GM12878 (cell line): Measurements from ENCODE around the gene POLD2. TPM values are rescaled to one million over a fixed set of nuclear protein-coding genes. Genes with fewer than 3 reads are reported as not detected.

Experiments used
- ATAC-seq: fragments of 200-7000 bp; cut with Tn5 transposase; 3 replicates; pipeline ENCODE4 v1.9.1; 2020; ENCODE audit warnings: mild to moderate bottlenecking, moderate library complexity
- BruUV-seq: library from RNA; stranded (reverse); fragments of 400-500 nt; replicated peaks from 2 replicates; lab custom pipeline; 2021; lab: Mats Ljungman, UMichigan
- CTCF ChIA-PET: fragments of 300-600 bp; sonication (Branson Sonifier 250); formaldehyde crosslinking; extraction: SDS; loops from one replicate; lab custom pipeline; 2021; ENCODE audit warnings: inconsistent platforms; lab: Yijun Ruan, JAX
- POLR2A ChIA-PET: fragments of 350-600 bp; formaldehyde crosslinking; extraction: SDS; loops from one replicate; lab custom pipeline; 2021; ENCODE audit warnings: inconsistent platforms; lab: Charles Lee
- RAD21 ChIA-PET: fragments of 300-600 bp; sonication (Branson Sonifier 250); formaldehyde crosslinking; loops from one replicate; lab custom pipeline; 2023; ENCODE audit warnings: antibody characterized with exemption; ENCODE audit not compliant: unreplicated experiment; lab: Charles Lee
- SMC1A ChIA-PET: fragments of 300-600 bp; sonication (Branson Sonifier 250); formaldehyde crosslinking; loops from one replicate; lab custom pipeline; 2023; ENCODE audit not compliant: unreplicated experiment, uncharacterized antibody; lab: Charles Lee
- DNase-seq: peaks from one replicate; pipeline ENCODE4 v3.0.0-alpha.2; 2011; ENCODE audit warnings: low read depth, low spot score
- FAIRE-seq: peaks from 3 replicates; lab custom pipeline; 2011; peaks lifted over from hg19 to GRCh38; lab: Jason Lieb, UNC
- H2AFZ ChIP-seq: 2 replicates; pipeline ENCODE4 v1.6.0; 2011; ENCODE audit warnings: low read depth, low read length, control low read depth; ENCODE audit not compliant: control insufficient read depth
- H3K27ac ChIP-seq: 2 replicates; pipeline ENCODE4 v1.5.1; 2011; ENCODE audit warnings: control low read depth; ENCODE audit not compliant: control insufficient read depth, insufficient read depth
- H3K27me3 ChIP-seq, 2 experiments: replicated peaks in 1 of 2; 2 replicates each; pipeline versions ENCODE4 v1.6.0 to v1.6.1; 2011; ENCODE audit warnings: low read length in 1 of 2; ENCODE audit not compliant: control insufficient read depth in 2 of 2, insufficient read depth in 2 of 2
- H3K36me3 ChIP-seq, 2 experiments: 2 replicates each; pipeline ENCODE4 v1.5.1; 2011; ENCODE audit warnings: low read length in 1 of 2; ENCODE audit not compliant: control insufficient read depth in 2 of 2, insufficient read depth in 2 of 2
- H3K4me1 ChIP-seq: 2 replicates; pipeline ENCODE4 v1.6.1; 2011; ENCODE audit warnings: mild to moderate bottlenecking, low read length, moderate library complexity, mixed read lengths; ENCODE audit not compliant: control insufficient read depth, insufficient read depth
- H3K4me2 ChIP-seq: 2 replicates; pipeline ENCODE4 v1.6.0; 2011; ENCODE audit warnings: control low read depth; ENCODE audit not compliant: control insufficient read depth, insufficient read depth
- H3K4me3 ChIP-seq: fragments of 200-600 bp; sonication (generic); 2 replicates; pipeline ENCODE4 v1.5.1; 2016
- H3K79me2 ChIP-seq: 2 replicates; pipeline ENCODE4 v1.6.0; 2011; ENCODE audit warnings: low read length; ENCODE audit not compliant: control insufficient read depth, insufficient read depth
- H3K9ac ChIP-seq: 2 replicates; pipeline ENCODE4 v1.8.0; 2011; ENCODE audit warnings: low read length, control low read depth, mixed read lengths; ENCODE audit not compliant: control insufficient read depth, insufficient read depth
- H3K9me3 ChIP-seq: replicated peaks from 3 replicates; pipeline ENCODE4 v1.5.1; 2011; ENCODE audit warnings: mild to moderate bottlenecking, low read length; ENCODE audit not compliant: control insufficient read depth, insufficient read depth
- H4K20me1 ChIP-seq: 2 replicates; pipeline ENCODE4 v1.6.0; 2011; ENCODE audit not compliant: control insufficient read depth, insufficient read depth
- CBFB ChIP-seq: IDR thresholded peaks from 2 replicates; pipeline ENCODE4 v1.6.1; 2016; ENCODE audit warnings: antibody characterized with exemption, low read depth
- CEBPB ChIP-seq, 2 experiments: fragments of 150-350 bp in 1 of 2; IDR thresholded peaks; 2 replicates each; pipeline ENCODE4 v1.6.1; 2012 to 2014; ENCODE audit warnings: low read depth in 2 of 2, low read length in 2 of 2, borderline replicate concordance in 1 of 2, inconsistent platforms in 1 of 2
- CHD2 ChIP-seq: IDR thresholded peaks from 2 replicates; pipeline ENCODE4 v1.6.1; 2011; ENCODE audit warnings: low read depth, low read length, improper control_type of control experiment, borderline replicate concordance
- CREM ChIP-seq: IDR thresholded peaks from 2 replicates; pipeline ENCODE4 v1.6.1; 2014; ENCODE audit warnings: antibody characterized with exemption, low read depth
- TCF12 ChIP-seq: IDR thresholded peaks from 2 replicates; pipeline ENCODE4 v1.6.1; 2011; ENCODE audit warnings: low read depth, mild to moderate bottlenecking, low read length
- ZBED1 ChIP-seq: IDR thresholded peaks from 2 replicates; pipeline ENCODE4 v1.6.1; 2016; ENCODE audit warnings: borderline replicate concordance
- ZNF274 ChIP-seq: IDR thresholded peaks from one replicate; pipeline ENCODE4 v1.8.0; 2011; ENCODE audit not compliant: insufficient read length, insufficient read depth
- WGBS: methylation state at CpG from one replicate; pipeline ENCODE4 v1.1.6; 2016; ENCODE audit warnings: low lambda C conversion rate; ENCODE audit not compliant: insufficient replicate concordance, insufficient coverage; ENCODE audit errors: missing lambda C conversion rate; 5-methylcytosine and 5-hydroxymethylcytosine counted together
- in situ Hi-C: fragments of 300-500 bp; cut with MboI; formaldehyde crosslinking; loops from 9 replicates; pipeline ENCODE4 v1.14.3; 2018; ENCODE audit warnings: mixed read lengths
- intact Hi-C: fragments of 100-400 bp; cut with micrococcal nuclease; formaldehyde crosslinking; loops from one replicate; pipeline ENCODE4 v1.14.2; 2022; ENCODE audit not compliant: unreplicated experiment
- polyA plus RNA-seq, 11 experiments: library from polyadenylated mRNA; depleted of rRNA in 4 of 11; unstranded in 6 of 11; stranded (reverse) in 5 of 11; fragments of >200 nt; fragmentation: Nextera tagmentation in 4 of 11; fragmentation: Illumina TruSeq in 1 of 11; extraction: Ambion mirVana in 4 of 11; extraction: Trizol in 1 of 11; gene quantifications; 1 replicate in 1 of 11; 2 replicates in 10 of 11; pipeline versions ENCODE4 v1.2.1 to v1.2.3, GENCODE V29; 2011 to 2016; ENCODE audit warnings: inconsistent platforms in 2 of 11, missing spikeins in 2 of 11, low read depth in 1 of 11
- total RNA-seq, 4 experiments: library from RNA; depleted of rRNA in 3 of 4; stranded (reverse); fragments of >200 nt in 3 of 4; fragmentation: Illumina TruSeq in 1 of 4; extraction: Trizol in 1 of 4; gene quantifications; 2 replicates each; pipeline versions ENCODE4 v1.2.1 to v1.2.3, GENCODE V29; 2013 to 2021
- TF ChIP-seq, protein P1 (sequence below): IDR thresholded peaks from 2 replicates; pipeline ENCODE4 v1.6.1; 2011; ENCODE audit warnings: borderline replicate concordance, low read depth, mild to moderate bottlenecking, moderate library complexity, mixed read lengths, low read length; ENCODE audit not compliant: insufficient read depth; ENCODE audit errors: extremely low read length

Gene POLD2
- total and polyA plus RNA-seq, 10 of the 15 experiments (the other 5 are each of a cell fraction or from before 2014, with no cell fraction given) = 19.1 to 287 (median 169) TPM

- no peak overlapping the region for H3K4me3 ChIP-seq
- FAIRE-seq (no peak), DNase-seq (no peak), ATAC-seq (no peak)
- in situ Hi-C loops = no loop called here
- ChIA-PET SMC1A (interaction anchor here (0.5 kb wide), 1 partner anchor 1491 kb away, joined by 3 read pairs; no protein-coding TSS in a partner anchor), POLR2A (no interaction called here), RAD21 (no interaction called here)
- no peaks in the 10 kb centered on the region for H3K36me3 ChIP-seq
- no peaks in the 10 kb centered on the region for H3K79me2 ChIP-seq
- intact Hi-C loops = no loop called here
- H3K27ac ChIP-seq = no peak overlapping the region
- H3K4me1 ChIP-seq = no peaks in the 10 kb centered on the region
- H3K9me3 ChIP-seq = no peaks in the 10 kb centered on the region
- no peaks in the 10 kb centered on the region for H4K20me1 ChIP-seq
- no TSS peak for BruUV-seq
- TF ChIP-seq ZBED1 (no peak), CREM (no peak), CEBPB (IDR thresholded peaks at IDR 0.05; ENCODE audit: borderline replicate concordance in 1 of 2, low read depth in 2 of 2, low read length in 2 of 2) (no peak), CBFB (no peak), ZNF274 (no peak), CHD2 (no peak), TCF12 (no peak)
- TF ChIP-seq, protein P1, sequence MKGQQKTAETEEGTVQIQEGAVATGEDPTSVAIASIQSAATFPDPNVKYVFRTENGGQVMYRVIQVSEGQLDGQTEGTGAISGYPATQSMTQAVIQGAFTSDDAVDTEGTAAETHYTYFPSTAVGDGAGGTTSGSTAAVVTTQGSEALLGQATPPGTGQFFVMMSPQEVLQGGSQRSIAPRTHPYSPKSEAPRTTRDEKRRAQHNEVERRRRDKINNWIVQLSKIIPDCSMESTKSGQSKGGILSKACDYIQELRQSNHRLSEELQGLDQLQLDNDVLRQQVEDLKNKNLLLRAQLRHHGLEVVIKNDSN = no peak
- TF ChIP-seq, all 136 proteins: peak for 0
- Histone ChIP-seq H3K27me3 (peaks cover 0 to 2% of the 10 kb centered on the region in 2 experiments; a peak in 2 of 4 replicates), H2AFZ (no peak overlapping the region), H3K4me2 (no peak overlapping the region), H3K9ac (no peak overlapping the region)
- CTCF ChIA-PET = interaction anchor here (0.8 to 1.0 kb wide), 2 partner anchors 42 to 362 kb away, joined by 3 read pairs; no protein-coding TSS in a partner anchor
- 54% methylated on average over 6 of the region's 6 CpGs for WGBS
Observed at GRCh38 chr7:44172803-44173424, 49.6 kb upstream of the POLD2 start.
